Fibroblast of mammary gland (primary cell): Measurements from ENCODE around the gene THRB.

Experiments used
- DNase-seq: peaks from one replicate; pipeline ENCODE4 v3.0.0-alpha.2; 2010; ENCODE audit warnings: low read depth
- H3K4me3 ChIP-seq: 2 replicates; pipeline ENCODE4 v1.5.1; 2011; ENCODE audit warnings: low read depth, mild to moderate bottlenecking, low read length, moderate library complexity; ENCODE audit not compliant: control insufficient read depth
- TF ChIP-seq, protein P1 (sequence below): conservative IDR thresholded peaks from 2 replicates; pipeline ENCODE4 v1.5.1; 2011; ENCODE audit warnings: low read depth, low read length, inconsistent platforms; ENCODE audit not compliant: control insufficient read depth, insufficient read depth

Gene THRB

DNA sequence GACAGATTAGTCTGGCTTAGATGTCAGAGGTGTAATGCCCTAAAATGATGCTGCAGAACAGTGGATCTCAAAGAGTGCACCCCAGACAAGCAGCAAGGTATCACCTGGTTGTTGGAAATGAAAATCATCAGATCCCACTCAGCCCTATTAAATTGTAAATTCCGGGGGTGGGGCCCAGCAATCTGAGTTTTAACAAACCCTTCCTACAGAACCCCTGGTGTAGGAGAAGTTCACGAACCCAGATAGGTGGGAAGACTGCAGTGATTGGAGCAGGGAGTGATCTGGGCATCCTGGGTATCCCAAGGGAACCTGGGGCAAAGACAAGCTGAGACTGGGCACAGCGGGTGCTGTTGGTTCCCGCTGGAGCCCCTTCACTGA is 24.3 kb upstream of the THRB start:
- TF ChIP-seq, protein P1, sequence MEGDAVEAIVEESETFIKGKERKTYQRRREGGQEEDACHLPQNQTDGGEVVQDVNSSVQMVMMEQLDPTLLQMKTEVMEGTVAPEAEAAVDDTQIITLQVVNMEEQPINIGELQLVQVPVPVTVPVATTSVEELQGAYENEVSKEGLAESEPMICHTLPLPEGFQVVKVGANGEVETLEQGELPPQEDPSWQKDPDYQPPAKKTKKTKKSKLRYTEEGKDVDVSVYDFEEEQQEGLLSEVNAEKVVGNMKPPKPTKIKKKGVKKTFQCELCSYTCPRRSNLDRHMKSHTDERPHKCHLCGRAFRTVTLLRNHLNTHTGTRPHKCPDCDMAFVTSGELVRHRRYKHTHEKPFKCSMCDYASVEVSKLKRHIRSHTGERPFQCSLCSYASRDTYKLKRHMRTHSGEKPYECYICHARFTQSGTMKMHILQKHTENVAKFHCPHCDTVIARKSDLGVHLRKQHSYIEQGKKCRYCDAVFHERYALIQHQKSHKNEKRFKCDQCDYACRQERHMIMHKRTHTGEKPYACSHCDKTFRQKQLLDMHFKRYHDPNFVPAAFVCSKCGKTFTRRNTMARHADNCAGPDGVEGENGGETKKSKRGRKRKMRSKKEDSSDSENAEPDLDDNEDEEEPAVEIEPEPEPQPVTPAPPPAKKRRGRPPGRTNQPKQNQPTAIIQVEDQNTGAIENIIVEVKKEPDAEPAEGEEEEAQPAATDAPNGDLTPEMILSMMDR = no peak
- DNase-seq = no peak
- no peak overlapping the region for H3K4me3 ChIP-seq

DNA sequence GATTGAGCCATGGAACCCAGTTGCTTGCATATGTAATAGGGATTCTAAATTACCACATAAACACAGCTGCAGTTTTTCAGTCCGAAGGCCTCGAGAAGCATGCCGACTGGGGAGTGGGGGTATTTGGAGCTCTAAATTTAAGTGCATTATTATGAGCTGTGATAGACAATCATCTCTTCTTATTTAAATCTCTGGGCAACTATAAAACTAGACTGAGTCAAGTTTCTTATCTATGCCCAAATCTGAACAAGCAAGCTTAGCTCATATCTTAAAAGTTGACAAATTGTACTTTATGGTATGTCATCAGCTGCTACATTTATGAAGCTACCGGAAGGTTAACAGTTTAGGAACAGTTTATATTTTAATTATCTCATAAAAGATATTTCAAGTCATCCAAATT is 19.5 kb upstream of the THRB start:
- TF ChIP-seq, protein P1 = no peak
- DNase-seq = no peak
- no peak overlapping the region for H3K4me3 ChIP-seq

DNA sequence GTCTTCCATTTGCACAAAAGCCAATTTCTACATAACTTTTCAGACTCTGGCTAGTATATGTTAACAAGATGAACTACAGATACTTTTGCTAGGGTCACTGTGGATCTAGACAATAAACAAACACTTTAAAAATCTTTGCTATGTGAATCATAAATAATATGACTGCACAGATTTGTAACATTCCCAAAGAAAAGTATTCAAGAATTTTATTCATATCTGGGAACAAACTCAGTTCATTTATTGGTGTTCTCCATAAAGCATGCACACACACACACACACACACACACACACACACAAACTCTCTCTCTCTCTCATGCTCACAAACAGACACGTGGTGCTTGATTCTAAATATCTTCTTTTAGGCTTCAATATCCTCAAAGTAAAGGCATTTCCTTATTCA is 18.8 kb upstream of the THRB start:
- DNase-seq = no peak
- H3K4me3 ChIP-seq = no peak overlapping the region
- TF ChIP-seq, protein P1 = no peak

DNA sequence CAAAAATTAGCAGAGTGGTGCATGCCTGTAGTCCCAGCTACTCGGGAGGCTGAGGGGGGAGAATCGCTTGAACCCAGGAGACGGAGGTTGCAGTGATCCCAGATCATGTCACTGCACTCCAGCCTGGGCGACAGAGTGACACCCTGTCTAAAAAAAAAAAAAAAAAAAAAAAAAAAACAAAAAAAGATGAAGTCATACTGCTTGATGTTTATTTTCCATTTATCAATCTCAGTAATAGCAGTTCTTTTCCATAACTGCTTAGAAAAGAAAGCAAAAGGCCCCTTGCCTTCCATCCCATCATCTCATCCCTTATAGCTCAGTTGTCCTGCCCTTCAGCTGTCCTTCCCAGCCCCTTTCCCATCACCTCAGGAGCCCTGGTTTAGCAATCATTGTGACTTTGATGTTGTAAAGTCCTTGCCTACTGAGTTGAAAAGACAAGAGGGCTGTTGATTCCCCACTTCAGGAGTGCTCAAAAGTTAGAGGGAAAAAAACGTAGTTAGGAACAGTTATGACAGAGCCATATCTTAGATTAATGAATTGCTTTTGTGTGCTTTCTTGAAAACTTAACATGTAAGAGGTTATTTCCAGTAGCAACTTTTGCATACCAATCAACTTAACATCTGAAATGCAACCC is 18.0 kb upstream of the THRB start:
- TF ChIP-seq, protein P1 = no peak
- no peak overlapping the region for H3K4me3 ChIP-seq
- DNase-seq = no peak

DNA sequence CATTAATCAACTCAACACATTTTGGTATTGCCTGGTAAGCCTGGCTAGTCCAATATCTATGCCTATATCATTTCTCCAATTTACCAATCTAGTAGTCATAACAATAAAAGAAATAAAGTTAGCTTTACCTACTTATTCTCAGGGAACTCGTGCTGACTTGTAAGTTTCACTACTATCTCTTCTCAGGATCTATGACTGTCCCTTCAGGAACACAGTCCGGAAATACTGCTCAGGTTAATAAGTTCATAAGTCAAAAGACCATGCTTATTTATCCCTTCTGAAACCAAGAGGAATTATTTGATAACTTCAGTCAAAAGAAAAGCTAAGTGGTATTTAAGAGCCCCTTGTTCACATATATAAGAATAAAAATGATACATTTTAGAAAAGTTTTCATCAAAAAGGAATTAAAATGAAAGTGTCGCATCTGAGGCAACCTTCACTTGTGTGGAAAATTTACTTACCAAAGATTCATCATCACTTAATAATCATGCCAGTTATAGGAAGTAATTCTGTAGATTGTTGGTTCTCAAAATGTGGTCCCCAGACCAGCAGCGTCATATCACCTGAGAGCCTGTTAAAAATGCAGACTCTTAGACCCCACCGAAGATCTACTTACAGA is 15.5 kb upstream of the THRB start:
- DNase-seq = no peak
- H3K4me3 ChIP-seq = no peak overlapping the region
- TF ChIP-seq, protein P1 = no peak

DNA sequence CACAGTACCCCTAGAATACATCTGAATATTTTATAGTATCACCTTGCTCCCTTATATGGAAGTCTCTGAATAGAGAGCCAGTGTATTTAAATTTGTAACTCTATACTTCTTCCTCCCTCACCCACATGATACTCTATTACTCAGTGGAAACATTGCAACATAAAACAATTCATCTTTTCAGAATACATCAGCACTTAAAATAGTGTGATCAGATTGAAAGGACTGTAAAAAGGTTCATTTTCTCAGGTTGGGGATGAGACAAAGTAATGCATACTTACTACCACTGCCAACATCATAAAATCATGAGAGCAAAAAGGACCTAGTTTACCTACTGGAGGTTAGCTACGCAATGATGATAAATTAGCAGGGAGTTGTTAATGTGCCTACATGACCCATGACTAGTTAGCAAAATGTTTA is 13.8 kb upstream of the THRB start:
- no peak overlapping the region for H3K4me3 ChIP-seq
- peak; percentile 87 for DNase-seq
- TF ChIP-seq, protein P1 = no peak

DNA sequence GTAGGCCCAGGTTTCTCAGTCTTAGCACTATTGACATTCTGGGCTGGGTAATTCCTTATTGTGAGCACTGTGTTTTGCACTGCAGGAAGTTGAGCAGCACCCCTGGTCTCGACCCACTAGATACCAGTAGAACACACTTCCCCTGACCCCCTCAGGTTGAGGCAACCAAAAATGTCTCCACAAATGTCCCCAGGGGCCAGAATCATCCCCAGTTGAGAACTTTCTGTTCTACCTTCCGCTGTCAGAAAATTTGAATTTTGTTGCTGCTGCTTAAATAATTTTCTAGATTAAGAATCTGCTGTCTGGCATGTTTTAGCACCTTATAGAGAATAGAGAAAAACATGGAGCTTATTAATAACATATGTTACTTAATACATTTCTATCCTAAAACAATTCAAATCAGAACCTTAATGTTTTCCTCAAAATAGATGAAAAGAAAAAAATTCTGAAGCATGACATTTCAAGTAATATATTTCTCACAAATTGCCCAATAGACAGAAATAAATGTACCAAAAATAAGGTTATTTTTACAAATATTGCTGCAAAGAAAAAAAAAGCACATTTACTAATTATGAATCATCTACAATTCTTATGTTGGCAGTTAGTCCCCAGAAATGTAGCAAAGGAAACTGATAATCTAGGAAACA is 13.2 kb upstream of the THRB start:
- TF ChIP-seq, protein P1 = no peak
- no peak for DNase-seq
- no peak overlapping the region for H3K4me3 ChIP-seq
